K562 (cell line): ENCODE measurements around the gene PHF3. TPM values are rescaled to one million over a fixed set of nuclear protein-coding genes. Genes with fewer than 3 reads are reported as not detected.
A peak's percentile ranks its signal among the peaks of the same experiment; 100 is the strongest.

Experiments used
- CHD2 ChIP-seq: IDR thresholded peaks from 2 replicates; pipeline ENCODE4 v1.6.1; 2011; ENCODE audit warnings: low read depth, low read length
- DACH1 ChIP-seq: fragments of 450-650 bp; IDR thresholded peaks from 2 replicates; pipeline ENCODE4 v1.6.1; 2018; ENCODE audit not compliant: partially characterized antibody
- ETV1 ChIP-seq: fragments of 450-650 bp; conservative IDR thresholded peaks from 2 replicates; pipeline ENCODE4 v1.6.1; 2016; ENCODE audit warnings: missing genetic modification characterization, control low read depth, low read depth, missing compliant biosample characterization
- FOSL1 ChIP-seq: fragments of 200-800 bp; sonication (Bioruptor generic); conservative IDR thresholded peaks from 2 replicates; pipeline ENCODE4 v1.6.1; 2016; ENCODE audit warnings: missing genetic modification characterization, missing compliant biosample characterization
- ILF3 ChIP-seq: fragments of 450-650 bp; IDR thresholded peaks from 2 replicates; pipeline ENCODE4 v1.6.1; 2018; ENCODE audit warnings: antibody characterized with exemption, mild to moderate bottlenecking, moderate library complexity, borderline replicate concordance
- MECOM ChIP-seq: fragments of 250-450 bp; sonication (Bioruptor Pico); IDR thresholded peaks from 2 replicates; pipeline ENCODE4 v1.8.0; 2022; ENCODE audit warnings: inconsistent platforms
- NR2F6 ChIP-seq: fragments of 450-650 bp; formaldehyde crosslinking; IDR thresholded peaks from 2 replicates; pipeline ENCODE4 v1.4.0; 2020; ENCODE audit warnings: mild to moderate bottlenecking
- PHTF2 ChIP-seq: fragments of 250-450 bp; sonication (Bioruptor Pico); IDR thresholded peaks from 2 replicates; pipeline ENCODE4 v1.5.0; 2021; ENCODE audit warnings: mild to moderate bottlenecking
- POLR3G ChIP-seq: IDR thresholded peaks from 2 replicates; pipeline ENCODE4 v1.6.1; 2011; ENCODE audit not compliant: insufficient read length, insufficient replicate concordance; ENCODE audit errors: extremely low read depth
- RFX5 ChIP-seq: IDR thresholded peaks from 2 replicates; pipeline ENCODE4 v1.6.1; 2011; ENCODE audit warnings: low read depth, mild to moderate bottlenecking, improper control_type of control experiment, low read length
- ZKSCAN8 ChIP-seq: fragments of 200-800 bp; sonication (Bioruptor generic); IDR thresholded peaks from 2 replicates; pipeline ENCODE4 v1.6.1; 2016; ENCODE audit warnings: missing genetic modification characterization, missing compliant biosample characterization
- ZNF197 ChIP-seq: fragments of 200-800 bp; sonication (Bioruptor generic); IDR thresholded peaks from 2 replicates; pipeline ENCODE4 v1.6.1; 2016; ENCODE audit warnings: low read depth, missing genetic modification characterization, missing compliant biosample characterization
- ZNF324 ChIP-seq: fragments of 250-450 bp; sonication (Bioruptor Pico); IDR thresholded peaks from 2 replicates; pipeline ENCODE4 v1.4.0; 2020; ENCODE audit warnings: mild to moderate bottlenecking
- ZNF384 ChIP-seq: IDR thresholded peaks from 2 replicates; pipeline ENCODE4 v1.6.1; 2012; ENCODE audit warnings: low read depth, low read length, improper control_type of control experiment
- polyA plus RNA-seq, 8 experiments: library from polyadenylated mRNA; depleted of rRNA in 4 of 8; stranded (reverse) in 5 of 8; unstranded in 3 of 8; fragments of >200 nt; fragmentation: Nextera tagmentation in 2 of 8; fragmentation: Illumina TruSeq in 1 of 8; extraction: Ambion mirVana in 2 of 8; extraction: Trizol in 1 of 8; gene quantifications; 2 replicates each; pipeline versions ENCODE4 v1.2.1 to v1.2.3, GENCODE V29; 2011 to 2014; ENCODE audit warnings: inconsistent platforms in 1 of 8, missing spikeins in 1 of 8
- total RNA-seq, 7 experiments: library from RNA; depleted of rRNA in 6 of 7; stranded (reverse); fragments of >200 nt in 6 of 7; fragmentation: Illumina TruSeq in 2 of 7; extraction: Trizol in 2 of 7; gene quantifications; 2 replicates each; pipeline versions ENCODE4 v1.2.1 to v1.2.3, GENCODE V29; 2011 to 2021; ENCODE audit warnings: low replicate concordance in 1 of 7
- TF ChIP-seq, protein P1 (sequence below): sonication (generic); formaldehyde crosslinking; IDR thresholded peaks from 2 replicates; pipeline ENCODE4 v1.8.0; 2022; ENCODE audit warnings: missing genetic modification reagents, mild to moderate bottlenecking, borderline replicate concordance
- TF ChIP-seq, protein P2 (sequence below): fragments of 450-650 bp; IDR thresholded peaks from 2 replicates; pipeline ENCODE4 v1.6.1; 2016; ENCODE audit warnings: low read depth, mild to moderate bottlenecking, moderate library complexity
- TF ChIP-seq, protein P3 (sequence below): IDR thresholded peaks from 2 replicates; pipeline ENCODE4 v1.6.1; 2011; ENCODE audit not compliant: insufficient read length; ENCODE audit errors: extremely low read depth
- TF ChIP-seq, protein P4 (sequence below): fragments of 450-650 bp; formaldehyde crosslinking; IDR thresholded peaks from 2 replicates; pipeline ENCODE4 v1.4.0; 2022; ENCODE audit warnings: mild to moderate bottlenecking, moderate library complexity
- TF ChIP-seq, protein P5 (sequence below): fragments of 450-650 bp; IDR thresholded peaks from 2 replicates; pipeline ENCODE4 v1.6.1; 2016; ENCODE audit warnings: antibody characterized with exemption
- TF ChIP-seq, protein P6 (sequence below): sonication (generic); formaldehyde crosslinking; IDR thresholded peaks from 2 replicates; pipeline ENCODE4 v1.8.0; 2022; ENCODE audit warnings: missing genetic modification reagents, mild to moderate bottlenecking, moderate library complexity, borderline replicate concordance

Gene PHF3
- total and polyA plus RNA-seq, 9 of the 15 experiments (the other 6 are each of a cell fraction or from before 2014, with no cell fraction given): 8.1 to 51.2 (median 30.9) TPM

DNA sequence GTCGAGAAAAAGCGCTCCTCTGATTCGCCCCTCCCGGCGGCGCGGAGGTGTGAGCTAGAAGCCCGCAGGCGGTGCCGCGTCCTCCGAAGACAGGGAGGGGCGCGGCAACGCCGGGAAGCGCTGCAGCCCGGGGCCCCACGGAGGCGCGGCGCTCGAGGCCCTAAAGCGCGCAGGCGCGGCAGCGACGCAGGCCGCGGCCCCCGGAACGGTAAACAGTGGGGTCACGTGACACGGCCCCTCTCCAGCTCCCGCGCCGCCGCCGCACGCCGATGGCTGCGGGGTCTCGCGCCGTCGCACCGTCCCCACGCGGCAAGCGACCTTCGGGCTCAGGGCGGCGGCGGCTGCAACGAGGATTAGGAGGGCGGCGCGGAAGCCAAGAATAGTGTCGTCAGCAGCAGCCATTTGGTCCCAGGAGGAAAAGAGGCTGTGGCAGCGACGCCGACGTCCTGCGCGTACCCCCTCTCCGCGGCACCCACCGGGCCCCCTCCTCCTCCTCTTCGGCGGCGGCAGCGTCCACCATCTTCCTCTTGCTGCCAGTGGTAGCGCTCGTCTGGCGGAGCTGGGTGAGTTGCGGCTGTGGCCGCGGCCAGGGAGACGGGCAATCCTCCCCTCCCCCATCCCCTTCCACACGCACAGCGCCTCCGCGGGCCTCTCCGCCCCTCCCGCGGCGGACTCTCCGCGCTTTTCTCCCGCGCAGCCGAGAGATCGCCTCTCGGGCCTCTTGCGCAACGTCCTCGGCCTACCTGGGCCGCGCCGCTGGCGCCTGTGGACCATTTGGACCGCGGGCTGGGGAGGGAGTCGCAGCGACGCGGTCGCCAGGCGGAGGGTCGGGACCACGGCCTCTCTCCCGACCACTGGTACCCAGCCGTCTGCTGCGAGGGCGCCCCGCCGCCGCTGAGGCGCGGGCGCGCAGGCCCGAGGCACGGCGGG lies at the start of gene PHF3 (continued):
- TF ChIP-seq, protein P1, sequence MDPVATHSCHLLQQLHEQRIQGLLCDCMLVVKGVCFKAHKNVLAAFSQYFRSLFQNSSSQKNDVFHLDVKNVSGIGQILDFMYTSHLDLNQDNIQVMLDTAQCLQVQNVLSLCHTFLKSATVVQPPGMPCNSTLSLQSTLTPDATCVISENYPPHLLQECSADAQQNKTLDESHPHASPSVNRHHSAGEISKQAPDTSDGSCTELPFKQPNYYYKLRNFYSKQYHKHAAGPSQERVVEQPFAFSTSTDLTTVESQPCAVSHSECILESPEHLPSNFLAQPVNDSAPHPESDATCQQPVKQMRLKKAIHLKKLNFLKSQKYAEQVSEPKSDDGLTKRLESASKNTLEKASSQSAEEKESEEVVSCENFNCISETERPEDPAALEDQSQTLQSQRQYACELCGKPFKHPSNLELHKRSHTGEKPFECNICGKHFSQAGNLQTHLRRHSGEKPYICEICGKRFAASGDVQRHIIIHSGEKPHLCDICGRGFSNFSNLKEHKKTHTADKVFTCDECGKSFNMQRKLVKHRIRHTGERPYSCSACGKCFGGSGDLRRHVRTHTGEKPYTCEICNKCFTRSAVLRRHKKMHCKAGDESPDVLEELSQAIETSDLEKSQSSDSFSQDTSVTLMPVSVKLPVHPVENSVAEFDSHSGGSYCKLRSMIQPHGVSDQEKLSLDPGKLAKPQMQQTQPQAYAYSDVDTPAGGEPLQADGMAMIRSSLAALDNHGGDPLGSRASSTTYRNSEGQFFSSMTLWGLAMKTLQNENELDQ (CRISPR knock-in tag): no peak
- TF ChIP-seq, protein P2, sequence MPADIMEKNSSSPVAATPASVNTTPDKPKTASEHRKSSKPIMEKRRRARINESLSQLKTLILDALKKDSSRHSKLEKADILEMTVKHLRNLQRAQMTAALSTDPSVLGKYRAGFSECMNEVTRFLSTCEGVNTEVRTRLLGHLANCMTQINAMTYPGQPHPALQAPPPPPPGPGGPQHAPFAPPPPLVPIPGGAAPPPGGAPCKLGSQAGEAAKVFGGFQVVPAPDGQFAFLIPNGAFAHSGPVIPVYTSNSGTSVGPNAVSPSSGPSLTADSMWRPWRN: no peak
- peak; percentile 95; the same call in 1 of the 2 replicates for TF ChIP-seq ILF3
- no peak; the same call in 1 of the 2 replicates for TF ChIP-seq CHD2
- TF ChIP-seq PHTF2: no peak
- 0 out of 2 replicates have a peak, but pooled peaks have one; percentile 28 for TF ChIP-seq MECOM (CRISPR knock-in tag)
- TF ChIP-seq, protein P3, sequence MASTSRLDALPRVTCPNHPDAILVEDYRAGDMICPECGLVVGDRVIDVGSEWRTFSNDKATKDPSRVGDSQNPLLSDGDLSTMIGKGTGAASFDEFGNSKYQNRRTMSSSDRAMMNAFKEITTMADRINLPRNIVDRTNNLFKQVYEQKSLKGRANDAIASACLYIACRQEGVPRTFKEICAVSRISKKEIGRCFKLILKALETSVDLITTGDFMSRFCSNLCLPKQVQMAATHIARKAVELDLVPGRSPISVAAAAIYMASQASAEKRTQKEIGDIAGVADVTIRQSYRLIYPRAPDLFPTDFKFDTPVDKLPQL: no peak
- no peak for TF ChIP-seq ZKSCAN8
- TF ChIP-seq DACH1: no peak
- TF ChIP-seq, protein P4, sequence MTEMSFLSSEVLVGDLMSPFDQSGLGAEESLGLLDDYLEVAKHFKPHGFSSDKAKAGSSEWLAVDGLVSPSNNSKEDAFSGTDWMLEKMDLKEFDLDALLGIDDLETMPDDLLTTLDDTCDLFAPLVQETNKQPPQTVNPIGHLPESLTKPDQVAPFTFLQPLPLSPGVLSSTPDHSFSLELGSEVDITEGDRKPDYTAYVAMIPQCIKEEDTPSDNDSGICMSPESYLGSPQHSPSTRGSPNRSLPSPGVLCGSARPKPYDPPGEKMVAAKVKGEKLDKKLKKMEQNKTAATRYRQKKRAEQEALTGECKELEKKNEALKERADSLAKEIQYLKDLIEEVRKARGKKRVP: no peak; the same call in 1 of the 2 replicates
- TF ChIP-seq, protein P5, sequence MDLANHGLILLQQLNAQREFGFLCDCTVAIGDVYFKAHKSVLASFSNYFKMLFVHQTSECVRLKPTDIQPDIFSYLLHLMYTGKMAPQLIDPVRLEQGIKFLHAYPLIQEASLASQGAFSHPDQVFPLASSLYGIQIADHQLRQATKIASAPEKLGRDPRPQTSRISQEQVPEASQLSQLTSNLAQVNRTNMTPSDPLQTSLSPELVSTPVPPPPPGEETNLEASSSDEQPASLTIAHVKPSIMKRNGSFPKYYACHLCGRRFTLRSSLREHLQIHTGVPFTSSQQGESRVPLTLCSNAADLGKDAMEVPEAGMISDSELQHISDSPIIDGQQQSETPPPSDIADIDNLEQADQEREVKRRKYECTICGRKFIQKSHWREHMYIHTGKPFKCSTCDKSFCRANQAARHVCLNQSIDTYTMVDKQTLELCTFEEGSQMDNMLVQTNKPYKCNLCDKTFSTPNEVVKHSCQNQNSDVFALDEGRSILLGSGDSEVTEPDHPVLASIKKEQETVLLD: 0 out of 2 replicates have a peak, but pooled peaks have one; percentile 62
- no peak for TF ChIP-seq RFX5
- no peak for TF ChIP-seq ZNF324 (CRISPR knock-in tag)
- TF ChIP-seq ETV1: no peak
- TF ChIP-seq, protein P6, sequence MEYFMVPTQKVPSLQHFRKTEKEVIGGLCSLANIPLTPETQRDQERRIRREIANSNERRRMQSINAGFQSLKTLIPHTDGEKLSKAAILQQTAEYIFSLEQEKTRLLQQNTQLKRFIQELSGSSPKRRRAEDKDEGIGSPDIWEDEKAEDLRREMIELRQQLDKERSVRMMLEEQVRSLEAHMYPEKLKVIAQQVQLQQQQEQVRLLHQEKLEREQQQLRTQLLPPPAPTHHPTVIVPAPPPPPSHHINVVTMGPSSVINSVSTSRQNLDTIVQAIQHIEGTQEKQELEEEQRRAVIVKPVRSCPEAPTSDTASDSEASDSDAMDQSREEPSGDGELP (CRISPR knock-in tag): peak; percentile 48; the same call in 1 of the 2 replicates
- TF ChIP-seq ZNF384: no peak
- TF ChIP-seq ZNF197: 0 out of 2 replicates have a peak, but pooled peaks have one; percentile 36
- no peak for TF ChIP-seq FOSL1 (tag)
- TF ChIP-seq NR2F6 (CRISPR knock-in tag): no peak
- TF ChIP-seq POLR3G: no peak
